Dendritic cell treated with granulocyte-macrophage colony-stimulating factor and Interleukin-4, amounts not matched to agents 40 ng/mL and 50 ng/mL, for 4 days (primary cell): ENCODE data around the gene AGTPBP1.
A peak's percentile ranks its signal among the peaks of the same experiment; 100 is the strongest.
"Not testable (repeated sequence)": the region's sequence is repeated elsewhere in the genome, so short reads cannot be mapped to it uniquely, and the experiment has no call there.

Experiments
- H3K27ac Mint-ChIP-seq: one replicate; pipeline ENCODE4 v1.8.0; 2022; ENCODE audit warnings: mild to moderate bottlenecking, mixed read lengths
- H3K27me3 Mint-ChIP-seq: one replicate; pipeline ENCODE4 v1.8.0; 2022; ENCODE audit warnings: mild to moderate bottlenecking, mixed read lengths
- H3K36me3 Mint-ChIP-seq: one replicate; pipeline ENCODE4 v1.8.0; 2022; ENCODE audit warnings: low read depth, mixed read lengths
- H3K4me1 Mint-ChIP-seq: one replicate; pipeline ENCODE4 v1.8.0; 2022; ENCODE audit warnings: low read depth, mixed read lengths
- H3K4me3 Mint-ChIP-seq: one replicate; pipeline ENCODE4 v1.8.0; 2022; ENCODE audit warnings: mild to moderate bottlenecking, moderate library complexity, mixed read lengths
- H3K9me3 Mint-ChIP-seq: one replicate; pipeline ENCODE4 v1.8.0; 2022; ENCODE audit warnings: mixed read lengths
- intact Hi-C: fragments of 100-400 bp; cut with micrococcal nuclease; formaldehyde crosslinking; loops from one replicate; pipeline ENCODE4 v1.15.0; 2022

Gene AGTPBP1

DNA sequence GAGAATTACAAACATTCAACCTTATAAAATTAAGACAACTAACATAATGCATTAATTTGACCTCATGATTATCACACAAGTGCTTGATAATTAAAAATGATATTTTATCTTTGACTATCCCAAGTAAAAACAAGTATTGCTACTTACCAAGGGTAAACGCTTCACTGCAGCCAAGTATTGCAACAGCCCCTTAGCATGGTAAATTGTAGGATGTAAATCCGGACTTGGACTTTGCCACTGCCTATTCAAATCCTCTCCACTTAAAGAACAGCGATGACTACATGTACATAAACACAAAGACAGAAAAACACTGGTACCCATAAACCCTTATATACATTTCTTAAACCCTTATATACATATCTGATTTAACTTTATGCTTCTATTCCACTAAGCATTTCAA lies 155.1 kb downstream of the AGTPBP1 start:
- H3K27me3 Mint-ChIP-seq: no peaks in the 10 kb centered on the region
- H3K4me3 Mint-ChIP-seq: no peak overlapping the region
- H3K27ac Mint-ChIP-seq: no peak overlapping the region
- H3K4me1 Mint-ChIP-seq: no peaks in the 10 kb centered on the region
- H3K36me3 Mint-ChIP-seq: peaks cover 56% of the 10 kb centered on the region
- intact Hi-C loops: no loop called here
- no peaks in the 10 kb centered on the region for H3K9me3 Mint-ChIP-seq

- Mint-ChIP-seq H3K27me3 (no peaks in the 10 kb centered on the region), H3K27ac (no peak overlapping the region), H3K4me3 (no peak overlapping the region), H3K9me3 (no peaks in the 10 kb centered on the region), H3K36me3 (peaks cover 23% of the 10 kb centered on the region), H3K4me1 (no peaks in the 10 kb centered on the region)
- intact Hi-C loops: no loop called here
Observed at GRCh38 chr9:85577353-85577952, 164.3 kb downstream of the AGTPBP1 start.

DNA sequence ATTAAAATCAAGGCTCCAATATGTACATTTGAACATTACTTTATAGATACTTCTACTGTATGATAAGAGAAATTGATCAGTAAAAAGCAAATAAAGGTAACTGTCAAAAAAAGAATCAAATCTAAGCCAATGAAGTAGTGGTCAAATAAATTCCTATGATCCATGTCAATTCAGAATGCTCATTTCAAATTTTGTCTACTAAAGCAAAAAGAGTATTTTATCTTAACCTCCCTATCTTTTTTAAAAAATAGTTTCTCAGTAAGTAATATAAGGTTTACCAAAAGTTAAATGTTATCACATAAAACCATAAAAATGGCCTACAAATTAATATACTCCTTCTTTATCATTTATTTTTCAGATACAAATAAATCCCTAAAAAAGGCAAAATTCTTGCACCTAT lies 165.9 kb downstream of the AGTPBP1 start:
- no peak overlapping the region for H3K27ac Mint-ChIP-seq

GRCh38 chr9:85573546-85573945 lies 168.2 kb downstream of the AGTPBP1 start:
- not testable (repeated sequence) for H3K27me3 Mint-ChIP-seq

More for the DNA sequence above, 165.9 kb downstream of the AGTPBP1 start:
- Mint-ChIP-seq H3K27me3 (no peaks in the 10 kb centered on the region), H3K9me3 (no peaks in the 10 kb centered on the region), H3K36me3 (peaks cover 36% of the 10 kb centered on the region), H3K4me1 (no peaks in the 10 kb centered on the region), H3K4me3 (no peak overlapping the region)
- intact Hi-C loops: no loop called here

DNA sequence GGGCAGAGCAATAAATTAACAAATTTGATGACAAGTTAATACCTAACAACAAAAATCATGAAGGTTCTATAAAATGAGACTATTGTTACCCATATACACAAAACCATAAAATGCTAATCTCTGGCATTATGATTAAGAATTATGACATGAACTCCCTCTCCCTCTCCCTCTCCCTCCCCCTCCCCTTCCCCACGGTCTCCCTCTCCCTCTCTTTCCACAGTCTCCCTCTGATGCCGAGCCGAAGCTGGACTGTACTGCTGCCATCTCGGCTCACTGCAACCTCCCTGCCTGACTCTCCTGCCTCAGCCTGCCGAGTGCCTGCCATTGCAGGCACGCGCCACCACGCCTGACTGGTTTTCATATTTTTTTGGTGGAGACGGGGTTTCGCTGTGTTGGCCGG lies 168.8 kb downstream of the AGTPBP1 start:
- H3K4me1 Mint-ChIP-seq, H3K27me3 Mint-ChIP-seq, intact Hi-C loops, H3K27ac Mint-ChIP-seq, H3K4me3 Mint-ChIP-seq, H3K9me3 Mint-ChIP-seq: not testable (repeated sequence)
- peaks cover 58% of the 10 kb centered on the region for H3K36me3 Mint-ChIP-seq

More at GRCh38 chr9:85573546-85573945, 168.2 kb downstream of the AGTPBP1 start:
- intact Hi-C loops, H3K9me3 Mint-ChIP-seq, H3K4me3 Mint-ChIP-seq, H3K27ac Mint-ChIP-seq, H3K4me1 Mint-ChIP-seq: not testable (repeated sequence)
- H3K36me3 Mint-ChIP-seq: peaks cover 54% of the 10 kb centered on the region

DNA sequence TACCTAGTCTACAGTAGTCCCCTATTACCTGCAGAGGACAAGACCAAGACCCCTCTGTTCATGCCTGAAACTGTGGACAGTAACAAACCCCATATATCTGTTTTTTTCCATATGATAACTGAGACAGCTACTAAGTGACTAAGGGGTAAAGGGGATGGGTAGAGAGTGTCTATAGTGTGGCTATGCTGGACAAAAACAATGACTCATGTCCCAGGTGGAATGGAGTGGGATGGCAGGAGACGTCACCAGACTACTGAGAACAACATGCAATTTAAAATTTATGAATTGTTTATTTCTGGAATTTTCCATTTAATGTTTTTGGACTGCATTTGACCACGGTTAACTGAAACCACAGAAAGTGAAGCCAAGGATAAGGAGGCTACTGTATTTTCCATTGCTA lies 171.8 kb downstream of the AGTPBP1 start:
- peaks cover 87% of the 10 kb centered on the region for H3K36me3 Mint-ChIP-seq
- no peak overlapping the region for H3K27ac Mint-ChIP-seq
- H3K4me3 Mint-ChIP-seq: no peak overlapping the region
- H3K9me3 Mint-ChIP-seq: no peaks in the 10 kb centered on the region
- no peaks in the 10 kb centered on the region for H3K27me3 Mint-ChIP-seq
- no peaks in the 10 kb centered on the region for H3K4me1 Mint-ChIP-seq
- intact Hi-C loops: no loop called here

GRCh38 chr9:85559526-85559925 lies 182.2 kb downstream of the AGTPBP1 start:
- Mint-ChIP-seq H3K4me3 (no peak overlapping the region), H3K36me3 (peaks cover 47% of the 10 kb centered on the region), H3K27ac (no peak overlapping the region), H3K9me3 (no peaks in the 10 kb centered on the region), H3K27me3 (no peaks in the 10 kb centered on the region), H3K4me1 (no peaks in the 10 kb centered on the region)
- intact Hi-C loops: loop anchor here (2.0 kb wide), 1 partner anchor 21 kb away; no protein-coding TSS in a partner anchor

- H3K36me3 Mint-ChIP-seq: peaks cover 18% of the 10 kb centered on the region
- H3K4me3 Mint-ChIP-seq: no peak overlapping the region
- no peak overlapping the region for H3K27ac Mint-ChIP-seq
- H3K4me1 Mint-ChIP-seq: peaks cover 2% of the 10 kb centered on the region
- intact Hi-C loops: no loop called here
- H3K27me3 Mint-ChIP-seq: no peaks in the 10 kb centered on the region
- no peaks in the 10 kb centered on the region for H3K9me3 Mint-ChIP-seq
Observed at GRCh38 chr9:85554349-85554748, 187.4 kb downstream of the AGTPBP1 start.

- intact Hi-C loops: no loop called here
- Mint-ChIP-seq H3K4me3 (no peak overlapping the region), H3K27ac (no peak overlapping the region), H3K36me3 (peaks cover 18% of the 10 kb centered on the region), H3K27me3 (no peaks in the 10 kb centered on the region), H3K4me1 (peaks cover 4% of the 10 kb centered on the region), H3K9me3 (no peaks in the 10 kb centered on the region)
Observed at GRCh38 chr9:85553475-85553874, 188.3 kb downstream of the AGTPBP1 start.

GRCh38 chr9:85547599-85547998 lies 194.2 kb downstream of the AGTPBP1 start:
- Mint-ChIP-seq H3K9me3 (no peaks in the 10 kb centered on the region), H3K27ac (no peak overlapping the region), H3K27me3 (no peaks in the 10 kb centered on the region), H3K4me1 (peaks cover 4% of the 10 kb centered on the region), H3K36me3 (peaks cover 4% of the 10 kb centered on the region), H3K4me3 (no peak overlapping the region)
- intact Hi-C loops: no loop called here

DNA sequence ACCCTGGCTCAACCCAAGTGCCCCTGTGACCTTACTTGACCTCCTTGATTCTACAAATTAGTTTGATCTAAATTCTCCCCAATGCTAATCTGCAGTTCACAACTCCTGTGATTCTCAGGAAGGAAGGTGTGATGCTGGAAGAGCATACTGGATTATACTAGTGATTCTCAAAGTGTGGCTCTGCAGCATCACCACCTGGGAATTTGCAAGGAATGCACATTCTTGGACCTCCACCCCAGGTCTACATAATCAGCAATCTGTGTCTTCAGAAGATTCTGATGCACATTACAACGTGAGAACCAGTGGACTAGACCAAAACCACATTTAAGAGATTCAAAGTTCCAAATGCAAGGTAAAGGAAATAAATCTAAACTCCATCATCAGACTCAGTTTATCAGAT lies 198.6 kb downstream of the AGTPBP1 start:
- no peaks in the 10 kb centered on the region for H3K27me3 Mint-ChIP-seq
- intact Hi-C loops: no loop called here
- peaks cover 4% of the 10 kb centered on the region for H3K36me3 Mint-ChIP-seq
- H3K4me1 Mint-ChIP-seq: no peaks in the 10 kb centered on the region
- H3K27ac Mint-ChIP-seq: no peak overlapping the region
- no peaks in the 10 kb centered on the region for H3K9me3 Mint-ChIP-seq
- no peak overlapping the region for H3K4me3 Mint-ChIP-seq

- intact Hi-C loops: no loop called here
- no peaks in the 10 kb centered on the region for H3K9me3 Mint-ChIP-seq
- no peak overlapping the region for H3K27ac Mint-ChIP-seq
- peaks cover 7% of the 10 kb centered on the region for H3K4me1 Mint-ChIP-seq
- H3K36me3 Mint-ChIP-seq: no peaks in the 10 kb centered on the region
- no peak overlapping the region for H3K4me3 Mint-ChIP-seq
- H3K27me3 Mint-ChIP-seq: no peaks in the 10 kb centered on the region
Observed at GRCh38 chr9:85541876-85542275, 199.9 kb downstream of the AGTPBP1 start.

DNA sequence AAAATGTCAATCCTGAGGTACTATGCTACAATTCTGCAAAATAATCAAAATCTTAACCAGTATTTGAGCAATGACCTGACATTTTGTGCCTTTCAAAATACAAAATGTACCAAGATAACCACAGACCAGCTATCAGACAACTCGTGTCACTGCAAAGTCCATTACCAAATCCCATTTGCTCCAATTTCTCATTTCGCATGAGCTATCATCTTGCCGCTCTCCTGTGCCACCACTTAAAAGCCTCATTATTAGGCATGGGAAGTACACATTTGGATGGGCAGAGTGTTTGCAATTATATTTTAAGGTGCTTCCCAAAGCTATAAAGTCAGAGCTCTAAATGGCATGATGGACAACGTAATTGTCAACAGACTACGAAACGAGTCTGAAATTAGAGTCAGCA lies 205.2 kb downstream of the AGTPBP1 start:
- intact Hi-C loops: no loop called here
- no peaks in the 10 kb centered on the region for H3K36me3 Mint-ChIP-seq
- no peak overlapping the region for H3K4me3 Mint-ChIP-seq
- H3K4me1 Mint-ChIP-seq: peaks cover 16% of the 10 kb centered on the region
- no peak overlapping the region for H3K27ac Mint-ChIP-seq
- no peaks in the 10 kb centered on the region for H3K27me3 Mint-ChIP-seq
- H3K9me3 Mint-ChIP-seq: no peaks in the 10 kb centered on the region

- H3K27me3 Mint-ChIP-seq: no peaks in the 10 kb centered on the region
- H3K36me3 Mint-ChIP-seq: no peaks in the 10 kb centered on the region
- intact Hi-C loops: no loop called here
- no peak overlapping the region for H3K27ac Mint-ChIP-seq
- no peak overlapping the region for H3K4me3 Mint-ChIP-seq
- no peaks in the 10 kb centered on the region for H3K9me3 Mint-ChIP-seq
- H3K4me1 Mint-ChIP-seq: peaks cover 16% of the 10 kb centered on the region
Observed at GRCh38 chr9:85536076-85536475, 205.7 kb downstream of the AGTPBP1 start.

- Mint-ChIP-seq H3K4me1 (peaks cover 17% of the 10 kb centered on the region), H3K36me3 (no peaks in the 10 kb centered on the region), H3K4me3 (no peak overlapping the region), H3K9me3 (no peaks in the 10 kb centered on the region), H3K27ac (peak overlapping the region; percentile 56), H3K27me3 (no peaks in the 10 kb centered on the region)
- intact Hi-C loops: no loop called here
Observed at GRCh38 chr9:85534340-85534739, 207.4 kb downstream of the AGTPBP1 start.
